Transverse colon (tissue), 4 donors: ENCODE measurements around the gene ZNF827.

Experiments used
- CTCF ChIP-seq, 5 experiments: fragments of 200-600 bp in 3 of 5; fragments of 450-650 bp in 2 of 5; sonication (generic) in 3 of 5; IDR thresholded peaks; 1 replicate in 2 of 5; 2 replicates in 3 of 5; pipeline ENCODE4 v1.5.1; 2016 to 2017; ENCODE audit warnings: antibody characterized with exemption in 5 of 5, inconsistent platforms in 3 of 5, mild to moderate bottlenecking in 2 of 5, moderate library complexity in 1 of 5
- POLR2A ChIP-seq: fragments of 450-650 bp; IDR thresholded peaks from one replicate; pipeline ENCODE4 v1.6.1; 2016; ENCODE audit warnings: antibody characterized with exemption, mild to moderate bottlenecking, moderate library complexity
- POLR2AphosphoS5 ChIP-seq, 3 donors: sonication (generic); formaldehyde crosslinking; IDR thresholded peaks; one replicate each; pipeline ENCODE4 v1.6.1; 2016; ENCODE audit warnings: antibody characterized with exemption in 3 of 3

- TF ChIP-seq CTCF (IDR thresholded peaks at IDR 0.05) (no peak), POLR2AphosphoS5 (IDR thresholded peaks at IDR 0.05) (no peak), POLR2A (no peak)
Measured at GRCh38 chr4:145982791-145983190, 44.2 kb upstream of the ZNF827 start.
